HEK293 (cell line): ENCODE measurements around the gene CELSR3.

Experiments
- CTCF ChIA-PET: fragments of 350-600 bp; formaldehyde crosslinking; extraction: SDS; loops from one replicate; lab custom pipeline; 2021; ENCODE audit warnings: antibody characterized with exemption; lab: Yijun Ruan, JAX
- POLR2A ChIA-PET: fragments of 300-600 bp; formaldehyde crosslinking; extraction: SDS; loops from one replicate; lab custom pipeline; 2020; ENCODE audit warnings: antibody characterized with exemption, inconsistent platforms; lab: Yijun Ruan, JAX
- H3K27ac ChIP-seq: fragments of 200-500 bp; sonication (Bioruptor generic); 2 replicates; pipeline ENCODE4 v1.5.1; 2014; ENCODE audit warnings: low read depth, low read length, control low read depth, inconsistent platforms; ENCODE audit errors: extremely low read depth
- H3K36me3 ChIP-seq, 2 experiments: fragments of 200-500 bp in 1 of 2; sonication (Bioruptor generic) in 1 of 2; 1 replicate in 1 of 2; 2 replicates in 1 of 2; pipeline ENCODE4 v1.5.1; 2014 to 2017; ENCODE audit warnings: inconsistent platforms in 2 of 2, low read length in 2 of 2; ENCODE audit not compliant: control insufficient read depth in 2 of 2, insufficient read depth in 1 of 2
- H3K4me1 ChIP-seq: fragments of 200-500 bp; sonication (Bioruptor generic); 2 replicates; pipeline ENCODE4 v1.5.1; 2014; ENCODE audit warnings: mild to moderate bottlenecking, low read length, inconsistent platforms; ENCODE audit not compliant: control insufficient read depth, insufficient read depth
- H3K4me3 ChIP-seq: 2 replicates; pipeline ENCODE4 v1.5.1; 2011; ENCODE audit warnings: low read depth, mild to moderate bottlenecking, control low read depth, low read length, moderate library complexity
- H3K9me3 ChIP-seq: fragments of 200-500 bp; sonication (Bioruptor generic); 2 replicates; pipeline ENCODE4 v1.5.1; 2014; ENCODE audit warnings: low read depth, low read length, inconsistent platforms; ENCODE audit not compliant: control insufficient read depth, insufficient read depth
- GLI2 ChIP-seq: fragments of 450-650 bp; formaldehyde crosslinking; IDR thresholded peaks from 2 replicates; pipeline ENCODE4; 2017; ENCODE audit warnings: missing biosample characterization, missing genetic modification characterization, low read depth, borderline replicate concordance
- HIC1 ChIP-seq: fragments of 450-650 bp; formaldehyde crosslinking; IDR thresholded peaks from 2 replicates; pipeline ENCODE4 v1.5.1; 2016; ENCODE audit warnings: missing biosample characterization, missing genetic modification characterization
- KLF1 ChIP-seq: fragments of 450-650 bp; formaldehyde crosslinking; IDR thresholded peaks from 2 replicates; pipeline ENCODE4 v1.5.1; 2016; ENCODE audit warnings: missing biosample characterization, missing genetic modification characterization
- MZF1 ChIP-seq: fragments of 450-650 bp; formaldehyde crosslinking; IDR thresholded peaks from 2 replicates; pipeline ENCODE4 v1.5.1; 2017; ENCODE audit warnings: missing biosample characterization, missing genetic modification characterization, borderline replicate concordance
- ZBTB49 ChIP-seq: fragments of 450-650 bp; formaldehyde crosslinking; IDR thresholded peaks from 2 replicates; pipeline ENCODE4 v1.5.1; 2016; ENCODE audit warnings: missing biosample characterization, missing genetic modification characterization, low read depth
- ZBTB8A ChIP-seq: fragments of 450-650 bp; formaldehyde crosslinking; IDR thresholded peaks from 2 replicates; pipeline ENCODE4 v1.5.1; 2016; ENCODE audit warnings: missing biosample characterization, missing genetic modification characterization
- ZNF112 ChIP-seq: fragments of 450-650 bp; formaldehyde crosslinking; IDR thresholded peaks from 2 replicates; pipeline ENCODE4 v1.5.0; 2017; ENCODE audit warnings: missing biosample characterization, missing genetic modification characterization
- ZNF174 ChIP-seq: fragments of 450-650 bp; formaldehyde crosslinking; IDR thresholded peaks from 2 replicates; pipeline ENCODE4 v1.5.0; 2017; ENCODE audit warnings: missing biosample characterization, mild to moderate bottlenecking, missing genetic modification characterization
- ZNF214 ChIP-seq: fragments of 450-650 bp; formaldehyde crosslinking; IDR thresholded peaks from 2 replicates; pipeline ENCODE4 v1.5.1; 2017; ENCODE audit warnings: missing biosample characterization, mild to moderate bottlenecking, missing genetic modification characterization, borderline replicate concordance
- ZNF23 ChIP-seq: fragments of 450-650 bp; formaldehyde crosslinking; IDR thresholded peaks from 2 replicates; pipeline ENCODE4 v1.5.1; 2016; ENCODE audit warnings: missing biosample characterization, missing genetic modification characterization, borderline replicate concordance
- ZNF239 ChIP-seq: fragments of 450-650 bp; formaldehyde crosslinking; IDR thresholded peaks from 2 replicates; pipeline ENCODE4 v1.5.1; 2016; ENCODE audit warnings: missing biosample characterization, missing genetic modification characterization
- ZNF398 ChIP-seq: fragments of 450-650 bp; formaldehyde crosslinking; IDR thresholded peaks from 2 replicates; pipeline ENCODE4 v1.5.1; 2017; ENCODE audit warnings: missing biosample characterization, missing genetic modification characterization
- ZNF404 ChIP-seq: fragments of 450-650 bp; formaldehyde crosslinking; IDR thresholded peaks from 2 replicates; pipeline ENCODE4 v1.5.1; 2017; ENCODE audit warnings: missing biosample characterization, missing genetic modification characterization
- ZNF514 ChIP-seq: fragments of 450-650 bp; formaldehyde crosslinking; IDR thresholded peaks from 2 replicates; pipeline ENCODE4 v1.5.1; 2016; ENCODE audit warnings: missing biosample characterization, missing genetic modification characterization
- ZNF580 ChIP-seq: fragments of 450-650 bp; formaldehyde crosslinking; IDR thresholded peaks from 2 replicates; pipeline ENCODE4 v1.5.1; 2016; ENCODE audit warnings: missing biosample characterization, missing genetic modification characterization
- ZNF624 ChIP-seq: fragments of 450-650 bp; formaldehyde crosslinking; IDR thresholded peaks from 2 replicates; pipeline ENCODE4 v1.5.1; 2017; ENCODE audit warnings: missing biosample characterization, missing genetic modification characterization
- ZNF654 ChIP-seq: fragments of 450-650 bp; formaldehyde crosslinking; IDR thresholded peaks from 2 replicates; pipeline ENCODE4 v1.5.1; 2016; ENCODE audit warnings: low read depth, missing biosample characterization, missing genetic modification characterization
- ZNF701 ChIP-seq: fragments of 450-650 bp; formaldehyde crosslinking; IDR thresholded peaks from 2 replicates; pipeline ENCODE4 v1.5.1; 2016; ENCODE audit warnings: missing biosample characterization, missing genetic modification characterization
- TF ChIP-seq, protein P1 (sequence below): fragments of 450-650 bp; formaldehyde crosslinking; conservative IDR thresholded peaks from 2 replicates; pipeline ENCODE4 v1.5.1; 2016; ENCODE audit warnings: low read depth, missing biosample characterization, missing genetic modification characterization

The CELSR3 gene

GRCh38 chr3:48693826-48694225 is 31.1 kb upstream of the CELSR3 start:
- TF ChIP-seq ZBTB8A (tag by site-specific recombination), result no peak
- no peak for TF ChIP-seq ZNF580 (tag by site-specific recombination)
- no peak for TF ChIP-seq ZNF404 (tag by site-specific recombination)
- no peak for TF ChIP-seq KLF1 (tag by site-specific recombination)
- ChIA-PET CTCF (interaction anchor here (1.0 kb wide), 1 partner anchor 154 kb away, joined by 3 read pairs; the partner anchor contains the start of gene PRKAR2A), POLR2A (no interaction called here)
- H3K4me3 ChIP-seq, result no peak overlapping the region
- H3K9me3 ChIP-seq, result no peaks in the 10 kb centered on the region
- H3K27ac ChIP-seq, result no peak overlapping the region
- peaks cover 5% of the 10 kb centered on the region for H3K4me1 ChIP-seq
- H3K36me3 ChIP-seq, result peaks cover 40 to 83% of the 10 kb centered on the region in 2 experiments

DNA sequence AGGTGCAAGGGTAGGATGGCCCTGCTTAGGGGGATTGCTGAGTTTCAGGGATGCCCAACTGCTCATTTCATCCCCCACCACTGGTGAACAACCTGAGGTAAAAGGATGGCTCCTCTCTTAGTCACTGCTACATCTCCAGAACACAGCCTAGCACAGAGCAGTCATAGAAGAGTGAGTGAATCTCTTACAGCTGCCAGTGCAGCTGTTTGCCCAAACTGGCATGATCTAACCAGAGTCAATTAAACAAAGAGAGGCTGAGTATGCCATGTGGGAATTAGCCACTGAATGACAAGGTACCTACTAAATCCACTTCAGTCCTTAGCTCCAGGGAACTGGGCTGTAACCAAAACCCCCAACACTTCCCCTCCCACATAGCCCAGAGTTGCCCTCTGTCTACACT is 29.9 kb upstream of the CELSR3 start:
- POLR2A ChIA-PET, result no interaction called here
- no peak overlapping the region for H3K27ac ChIP-seq
- no peak overlapping the region for H3K4me3 ChIP-seq
- no peak for TF ChIP-seq ZBTB49 (tag by site-specific recombination)
- no peak for TF ChIP-seq GLI2 (tag by site-specific recombination)
- TF ChIP-seq ZNF654 (tag by site-specific recombination), result no peak
- TF ChIP-seq MZF1 (tag by site-specific recombination), result no peak
- TF ChIP-seq HIC1 (tag by site-specific recombination), result no peak
- no peak for TF ChIP-seq ZNF23 (tag by site-specific recombination)
- TF ChIP-seq ZNF174, result no peak
- TF ChIP-seq, all 188 proteins: peak for 0
- peaks cover 37 to 85% of the 10 kb centered on the region in 2 experiments for H3K36me3 ChIP-seq
- peaks cover 5% of the 10 kb centered on the region for H3K4me1 ChIP-seq
- no peaks in the 10 kb centered on the region for H3K9me3 ChIP-seq
- CTCF ChIA-PET, result interaction anchor here (0.8 kb wide), 1 partner anchor 33 kb away, joined by 3 read pairs; no protein-coding TSS in a partner anchor

GRCh38 chr3:48690846-48691458 is 28.3 kb upstream of the CELSR3 start:
- ChIA-PET POLR2A (no interaction called here), CTCF (no interaction called here)
- TF ChIP-seq ZNF398 (no peak), ZNF701 (tag by site-specific recombination) (no peak), ZNF239 (no peak), ZNF214 (tag by site-specific recombination) (no peak), ZNF624 (tag by site-specific recombination) (no peak), ZNF23 (tag by site-specific recombination) (no peak), ZNF112 (no peak), ZNF514 (tag by site-specific recombination) (no peak)
- TF ChIP-seq, protein P1, sequence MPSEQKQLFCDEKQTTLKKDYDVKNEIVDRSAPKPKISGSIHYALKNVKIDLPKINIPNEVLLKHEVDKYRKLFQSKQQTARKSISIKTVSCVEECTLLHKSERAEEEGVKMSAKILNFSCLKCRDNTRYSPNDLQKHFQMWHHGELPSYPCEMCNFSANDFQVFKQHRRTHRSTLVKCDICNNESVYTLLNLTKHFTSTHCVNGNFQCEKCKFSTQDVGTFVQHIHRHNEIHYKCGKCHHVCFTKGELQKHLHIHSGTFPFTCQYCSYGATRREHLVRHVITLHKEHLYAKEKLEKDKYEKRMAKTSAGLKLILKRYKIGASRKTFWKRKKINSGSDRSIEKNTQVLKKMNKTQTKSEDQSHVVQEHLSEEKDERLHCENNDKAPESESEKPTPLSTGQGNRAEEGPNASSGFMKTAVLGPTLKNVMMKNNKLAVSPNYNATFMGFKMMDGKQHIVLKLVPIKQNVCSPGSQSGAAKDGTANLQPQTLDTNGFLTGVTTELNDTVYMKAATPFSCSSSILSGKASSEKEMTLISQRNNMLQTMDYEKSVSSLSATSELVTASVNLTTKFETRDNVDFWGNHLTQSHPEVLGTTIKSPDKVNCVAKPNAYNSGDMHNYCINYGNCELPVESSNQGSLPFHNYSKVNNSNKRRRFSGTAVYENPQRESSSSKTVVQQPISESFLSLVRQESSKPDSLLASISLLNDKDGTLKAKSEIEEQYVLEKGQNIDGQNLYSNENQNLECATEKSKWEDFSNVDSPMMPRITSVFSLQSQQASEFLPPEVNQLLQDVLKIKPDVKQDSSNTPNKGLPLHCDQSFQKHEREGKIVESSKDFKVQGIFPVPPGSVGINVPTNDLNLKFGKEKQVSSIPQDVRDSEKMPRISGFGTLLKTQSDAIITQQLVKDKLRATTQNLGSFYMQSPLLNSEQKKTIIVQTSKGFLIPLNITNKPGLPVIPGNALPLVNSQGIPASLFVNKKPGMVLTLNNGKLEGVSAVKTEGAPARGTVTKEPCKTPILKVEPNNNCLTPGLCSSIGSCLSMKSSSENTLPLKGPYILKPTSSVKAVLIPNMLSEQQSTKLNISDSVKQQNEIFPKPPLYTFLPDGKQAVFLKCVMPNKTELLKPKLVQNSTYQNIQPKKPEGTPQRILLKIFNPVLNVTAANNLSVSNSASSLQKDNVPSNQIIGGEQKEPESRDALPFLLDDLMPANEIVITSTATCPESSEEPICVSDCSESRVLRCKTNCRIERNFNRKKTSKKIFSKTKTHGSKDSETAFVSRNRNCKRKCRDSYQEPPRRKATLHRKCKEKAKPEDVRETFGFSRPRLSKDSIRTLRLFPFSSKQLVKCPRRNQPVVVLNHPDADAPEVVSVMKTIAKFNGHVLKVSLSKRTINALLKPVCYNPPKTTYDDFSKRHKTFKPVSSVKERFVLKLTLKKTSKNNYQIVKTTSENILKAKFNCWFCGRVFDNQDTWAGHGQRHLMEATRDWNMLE (tag by site-specific recombination), result no peak
- Histone ChIP-seq H3K9me3 (no peaks in the 10 kb centered on the region), H3K36me3 (peaks cover 37 to 83% of the 10 kb centered on the region in 2 experiments), H3K4me1 (peaks cover 5% of the 10 kb centered on the region), H3K4me3 (no peak overlapping the region), H3K27ac (no peak overlapping the region)
